Panc1 (cell line): ENCODE data around the gene EPN2. TPM values are rescaled to one million over a fixed set of nuclear protein-coding genes. Genes with fewer than 3 reads are reported as not detected.

Experiments
- ATAC-seq: fragments of 200-7000 bp; cut with Tn5 transposase; 2 replicates; pipeline ENCODE4 v1.9.1; 2020; ENCODE audit warnings: mild to moderate bottlenecking, moderate library complexity
- BruUV-seq: library from RNA; stranded (reverse); fragments of 400-500 nt; replicated peaks from 2 replicates; lab custom pipeline; 2021; lab: Mats Ljungman, UMichigan
- CTCF ChIA-PET: fragments of 300-600 bp; sonication (Branson Sonifier 250); formaldehyde crosslinking; loops from one replicate; lab custom pipeline; 2022; ENCODE audit warnings: antibody characterized with exemption; lab: Charles Lee
- POLR2A ChIA-PET: fragments of 300-600 bp; sonication (Branson Sonifier 250); formaldehyde crosslinking; loops from one replicate; lab custom pipeline; 2022; ENCODE audit warnings: antibody characterized with exemption; lab: Charles Lee
- DNase-seq: peaks from one replicate; pipeline ENCODE4 v3.0.0-alpha.2; 2010; ENCODE audit warnings: low read depth, low spot score
- H3K27ac ChIP-seq: 2 replicates; pipeline ENCODE4 v1.5.1; 2011; ENCODE audit warnings: mild to moderate bottlenecking, low read length, inconsistent platforms
- H3K27me3 ChIP-seq: fragments of 200-500 bp; sonication (Bioruptor generic); 2 replicates; pipeline ENCODE4 v1.6.0; 2014; ENCODE audit warnings: low read length, inconsistent platforms; ENCODE audit not compliant: control insufficient read depth, insufficient read depth
- H3K36me3 ChIP-seq: fragments of 200-500 bp; sonication (Bioruptor generic); 2 replicates; pipeline ENCODE4 v1.5.1; 2014; ENCODE audit warnings: inconsistent platforms, mild to moderate bottlenecking, low read length, moderate library complexity; ENCODE audit not compliant: control insufficient read depth, insufficient read depth
- H3K4me1 ChIP-seq: 2 replicates; pipeline ENCODE4 v1.5.1; 2011; ENCODE audit warnings: inconsistent platforms, mild to moderate bottlenecking, low read length, moderate library complexity; ENCODE audit not compliant: control insufficient read depth, insufficient read depth
- H3K4me3 ChIP-seq, 2 experiments: 2 replicates each; pipeline ENCODE4 v1.5.1; 2011 to 2012; ENCODE audit warnings: low read depth in 2 of 2, low read length in 2 of 2, mild to moderate bottlenecking in 2 of 2, inconsistent platforms in 1 of 2, moderate library complexity in 1 of 2
- H3K9me3 ChIP-seq: fragments of 200-500 bp; sonication (Bioruptor generic); 2 replicates; pipeline ENCODE4 v1.5.1; 2014; ENCODE audit warnings: low read depth, mild to moderate bottlenecking, inconsistent platforms, low read length, moderate library complexity; ENCODE audit not compliant: control insufficient read depth, insufficient read depth
- CTCF ChIP-seq: fragments of 450-650 bp; IDR thresholded peaks from 2 replicates; pipeline ENCODE4 v1.5.1; 2017; ENCODE audit warnings: mild to moderate bottlenecking
- POLR2AphosphoS5 ChIP-seq: IDR thresholded peaks from 2 replicates; pipeline ENCODE4 v1.6.1; 2012; ENCODE audit warnings: mild to moderate bottlenecking, low read depth, low read length, moderate library complexity
- SIN3A ChIP-seq: IDR thresholded peaks from 2 replicates; pipeline ENCODE4 v1.6.1; 2012; ENCODE audit warnings: low read depth, mild to moderate bottlenecking, low read length, moderate library complexity, borderline replicate concordance; ENCODE audit not compliant: insufficient read depth
- TCF7L2 ChIP-seq: IDR thresholded peaks from 2 replicates; pipeline ENCODE4 v1.6.1; 2011; ENCODE audit warnings: mild to moderate bottlenecking, low read depth, low read length, inconsistent platforms
- in situ Hi-C: cut with HindIII; loops from 2 replicates; pipeline ENCODE4 v1.10.0; 2016; ENCODE audit warnings: low sequenced_read_pairs, low pct_unique_long_range_greater_than_20kb
- intact Hi-C: fragments of 100-400 bp; cut with micrococcal nuclease; formaldehyde crosslinking; loops from one replicate; pipeline ENCODE4 v1.10.0; 2022; ENCODE audit not compliant: unreplicated experiment
- total RNA-seq: library from RNA; stranded (reverse); gene quantifications from one replicate; pipeline ENCODE4 v1.2.1, GENCODE V29; 2021; ENCODE audit not compliant: unreplicated experiment
- TF ChIP-seq, protein P1 (sequence below), 2 experiments: IDR thresholded peaks; 2 replicates each; pipeline ENCODE4 v1.6.1; 2011 to 2012; ENCODE audit warnings: low read depth in 2 of 2, control low read depth in 1 of 2, low read length in 1 of 2, mild to moderate bottlenecking in 1 of 2, moderate library complexity in 1 of 2; ENCODE audit not compliant: insufficient read depth in 1 of 2

EPN2 gene
- total RNA-seq, 1 experiment from 2014 or later, result 35.0 TPM

DNA sequence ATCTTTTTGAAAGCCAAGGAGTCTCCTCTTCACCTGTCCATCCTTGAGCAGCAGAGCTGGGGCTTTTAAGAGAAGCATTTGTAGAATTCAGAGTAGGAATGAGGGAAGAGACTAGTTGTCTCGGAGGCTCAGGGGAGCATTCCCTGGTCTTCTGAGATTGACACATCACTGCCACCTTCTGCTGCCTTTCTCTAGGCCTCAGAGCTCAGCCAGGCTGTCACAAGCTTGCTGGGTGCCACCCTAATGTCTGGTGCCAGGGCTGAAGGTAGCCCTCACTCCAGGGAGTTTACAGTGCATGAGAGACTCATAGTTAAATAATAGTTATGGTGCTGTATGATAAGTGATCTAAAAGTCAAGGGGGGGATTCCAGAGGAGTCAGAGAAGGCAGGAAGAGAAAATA, 85.7 kb downstream of the EPN2 start:
- no TSS peak for BruUV-seq
- Histone ChIP-seq H3K36me3 (no peaks in the 10 kb centered on the region), H3K27ac (no peak overlapping the region), H3K27me3 (no peaks in the 10 kb centered on the region), H3K4me1 (no peaks in the 10 kb centered on the region), H3K9me3 (peaks cover 5% of the 10 kb centered on the region; the same call in 1 of the 2 replicates), H3K4me3 (no peak overlapping the region)
- in situ Hi-C loops, result no loop called here
- CTCF ChIA-PET, result interaction anchor here (0.7 kb wide), 1 partner anchor 35 kb away, joined by 3 read pairs; no protein-coding TSS in a partner anchor
- DNase-seq (no peak), ATAC-seq (no peak)
- intact Hi-C loops, result no loop called here
- POLR2A ChIA-PET, result interaction anchor here (0.6 kb wide), 1 partner anchor 83 kb away, joined by 3 read pairs; no protein-coding TSS in a partner anchor
- TF ChIP-seq TCF7L2 (no peak), POLR2AphosphoS5 (no peak), CTCF (no peak), SIN3A (no peak)
- TF ChIP-seq, protein P1, sequence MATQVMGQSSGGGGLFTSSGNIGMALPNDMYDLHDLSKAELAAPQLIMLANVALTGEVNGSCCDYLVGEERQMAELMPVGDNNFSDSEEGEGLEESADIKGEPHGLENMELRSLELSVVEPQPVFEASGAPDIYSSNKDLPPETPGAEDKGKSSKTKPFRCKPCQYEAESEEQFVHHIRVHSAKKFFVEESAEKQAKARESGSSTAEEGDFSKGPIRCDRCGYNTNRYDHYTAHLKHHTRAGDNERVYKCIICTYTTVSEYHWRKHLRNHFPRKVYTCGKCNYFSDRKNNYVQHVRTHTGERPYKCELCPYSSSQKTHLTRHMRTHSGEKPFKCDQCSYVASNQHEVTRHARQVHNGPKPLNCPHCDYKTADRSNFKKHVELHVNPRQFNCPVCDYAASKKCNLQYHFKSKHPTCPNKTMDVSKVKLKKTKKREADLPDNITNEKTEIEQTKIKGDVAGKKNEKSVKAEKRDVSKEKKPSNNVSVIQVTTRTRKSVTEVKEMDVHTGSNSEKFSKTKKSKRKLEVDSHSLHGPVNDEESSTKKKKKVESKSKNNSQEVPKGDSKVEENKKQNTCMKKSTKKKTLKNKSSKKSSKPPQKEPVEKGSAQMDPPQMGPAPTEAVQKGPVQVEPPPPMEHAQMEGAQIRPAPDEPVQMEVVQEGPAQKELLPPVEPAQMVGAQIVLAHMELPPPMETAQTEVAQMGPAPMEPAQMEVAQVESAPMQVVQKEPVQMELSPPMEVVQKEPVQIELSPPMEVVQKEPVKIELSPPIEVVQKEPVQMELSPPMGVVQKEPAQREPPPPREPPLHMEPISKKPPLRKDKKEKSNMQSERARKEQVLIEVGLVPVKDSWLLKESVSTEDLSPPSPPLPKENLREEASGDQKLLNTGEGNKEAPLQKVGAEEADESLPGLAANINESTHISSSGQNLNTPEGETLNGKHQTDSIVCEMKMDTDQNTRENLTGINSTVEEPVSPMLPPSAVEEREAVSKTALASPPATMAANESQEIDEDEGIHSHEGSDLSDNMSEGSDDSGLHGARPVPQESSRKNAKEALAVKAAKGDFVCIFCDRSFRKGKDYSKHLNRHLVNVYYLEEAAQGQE (IDR thresholded peaks at IDR 0.05; ENCODE audit: insufficient read depth in 1 of 2, low read depth in 2 of 2, low read length in 1 of 2), result no peak

DNA sequence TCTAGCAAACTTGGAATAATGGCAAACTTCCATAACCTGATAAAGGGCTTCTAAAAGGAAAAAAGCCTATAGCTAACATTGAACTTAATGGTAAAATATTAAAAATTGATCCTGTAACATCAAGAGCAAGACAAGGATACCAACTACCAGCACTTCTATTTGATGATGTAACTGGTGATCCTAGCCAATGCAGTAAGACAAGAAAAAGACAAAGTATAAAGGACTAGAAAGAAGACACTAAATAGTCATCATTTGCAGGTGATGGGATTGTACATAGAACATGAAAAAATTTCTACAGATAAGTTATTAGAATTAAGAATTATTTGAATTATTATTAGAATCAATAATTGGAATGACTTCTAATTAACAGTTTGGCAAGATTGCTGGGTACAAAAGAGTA, 88.4 kb downstream of the EPN2 start:
- Histone ChIP-seq H3K27me3 (no peaks in the 10 kb centered on the region), H3K9me3 (peaks cover 5% of the 10 kb centered on the region; the same call in 1 of the 2 replicates), H3K27ac (no peak overlapping the region), H3K4me1 (no peaks in the 10 kb centered on the region), H3K4me3 (no peak overlapping the region), H3K36me3 (no peaks in the 10 kb centered on the region)
- TF ChIP-seq, protein P1 (IDR thresholded peaks at IDR 0.05; ENCODE audit: insufficient read depth in 1 of 2, low read depth in 2 of 2, low read length in 1 of 2), result no peak
- no peak for TF ChIP-seq TCF7L2
- no peak for TF ChIP-seq POLR2AphosphoS5
- no peak for TF ChIP-seq CTCF
- no peak for TF ChIP-seq SIN3A
- no TSS peak for BruUV-seq
- POLR2A ChIA-PET, result no interaction called here
- ATAC-seq (no peak), DNase-seq (no peak)
- in situ Hi-C loops, result no loop called here
- CTCF ChIA-PET, result no interaction called here
- intact Hi-C loops, result no loop called here
